Activated naive CD4-positive, alpha-beta T cell (primary cell): Measurements from ENCODE around the gene ADAM22.
"Not testable (repeated sequence)": the region's sequence is repeated elsewhere in the genome, so short reads cannot be mapped to it uniquely, and the experiment has no call there.

Source experiments
- DNase-seq, 4 experiments: peaks; one replicate each; lab custom pipeline; 2025; lab: John Stamatoyannopoulos, UW

ADAM22 gene

GRCh38 chr7:87933953-87934698 lies at the start of gene ADAM22:
ADAM22 (plus strand) TSS chr7:87934251; CDS start chr7:87934466, 215 bp downstream.
- peak in 3 of 4 experiments; percentile 28 to 67 (median 54) for DNase-seq

GRCh38 chr7:87885018-87885417 lies 49.0 kb upstream of the ADAM22 start:
- DNase-seq = no peak

GRCh38 chr7:87886875-87887274 lies 47.2 kb upstream of the ADAM22 start:
- no peak for DNase-seq

- DNase-seq = no peak
These were observed 38.7 kb upstream of the ADAM22 start for GRCh38 chr7:87895363-87895762.

GRCh38 chr7:87899255-87899654 lies 34.8 kb upstream of the ADAM22 start:
- DNase-seq = no peak

GRCh38 chr7:87907136-87907906 lies 26.7 kb upstream of the ADAM22 start:
- not testable (repeated sequence) for DNase-seq

GRCh38 chr7:87908814-87909213 lies 25.2 kb upstream of the ADAM22 start:
- not testable (repeated sequence) for DNase-seq

- DNase-seq = no peak
These were observed 21.9 kb upstream of the ADAM22 start for GRCh38 chr7:87912121-87912520.

- DNase-seq = no peak
These were observed 15.3 kb upstream of the ADAM22 start for GRCh38 chr7:87918740-87919139.

- no peak for DNase-seq
These were observed 14.2 kb upstream of the ADAM22 start for GRCh38 chr7:87919875-87920274.

- no peak for DNase-seq
These were observed 13.5 kb upstream of the ADAM22 start for GRCh38 chr7:87920578-87920977.

GRCh38 chr7:87922759-87923395 lies 11.2 kb upstream of the ADAM22 start:
- DNase-seq = not testable (repeated sequence)

- DNase-seq = no peak
These were observed 7.2 kb upstream of the ADAM22 start for GRCh38 chr7:87926581-87927461.

- DNase-seq = no peak
These were observed 472 bp upstream of the ADAM22 start for GRCh38 chr7:87933605-87933952.

- DNase-seq = no peak
These were observed 790 bp downstream of the ADAM22 start for GRCh38 chr7:87934699-87935383.

GRCh38 chr7:87935384-87935706 lies 1.3 kb downstream of the ADAM22 start:
- no peak for DNase-seq

- no peak for DNase-seq
These were observed 7.1 kb downstream of the ADAM22 start for GRCh38 chr7:87941138-87941537.

- DNase-seq = no peak
These were observed 10.5 kb downstream of the ADAM22 start for GRCh38 chr7:87944547-87944946.

GRCh38 chr7:87945926-87946325 lies 11.9 kb downstream of the ADAM22 start:
- not testable (repeated sequence) for DNase-seq

- DNase-seq = no peak
These were observed 14.3 kb downstream of the ADAM22 start for GRCh38 chr7:87948371-87948770.

- DNase-seq = no peak
These were observed 25.3 kb downstream of the ADAM22 start for GRCh38 chr7:87959336-87959735.
